Adrenal gland (tissue), 5 donors: Measurements from ENCODE around the gene CAMK1D.

Source experiments
- CTCF ChIP-seq, 6 experiments: fragments of 450-650 bp in 4 of 6; fragments of 200-600 bp in 2 of 6; sonication (generic) in 1 of 6; IDR thresholded peaks; 1 replicate in 5 of 6; 2 replicates in 1 of 6; pipeline versions ENCODE4 v1.5.1 to v1.8.0; 2016 to 2021; ENCODE audit warnings: antibody characterized with exemption in 6 of 6, mild to moderate bottlenecking in 2 of 6, moderate library complexity in 1 of 6
- POLR2A ChIP-seq, 2 donors: fragments of 450-650 bp; IDR thresholded peaks; one replicate each; pipeline ENCODE4 v1.6.1; 2017; ENCODE audit warnings: antibody characterized with exemption in 2 of 2, mild to moderate bottlenecking in 2 of 2, moderate library complexity in 1 of 2
- donor health status: DM: no; HTN: no; CAD: no.

- TF ChIP-seq POLR2A (IDR thresholded peaks at IDR 0.05) (no peak), CTCF (IDR thresholded peaks at IDR 0.05) (no peak)
Observed at GRCh38 chr10:12799144-12799543, 449.8 kb downstream of the CAMK1D start.
